Activated CD8-positive, alpha-beta memory T cell treated with anti-CD3 and anti-CD28 coated beads for 4 hours (primary cell): ENCODE results near the gene BAZ2A.

Source experiments
- DNase-seq, 2 donors: peaks; one replicate each; pipeline ENCODE4 v3.0.0-alpha.2; 2020; ENCODE audit warnings: low read depth in 2 of 2

Gene BAZ2A

GRCh38 chr12:56635806-56636674, 5.9 kb upstream of the BAZ2A start:
- peak; percentile 58 to 63 for DNase-seq

- DNase-seq = peak in 1 of 2 donors; percentile 34
Measured at GRCh38 chr12:56634837-56635791, 5.0 kb upstream of the BAZ2A start.

GRCh38 chr12:56634242-56634836, 4.2 kb upstream of the BAZ2A start:
- no peak for DNase-seq

GRCh38 chr12:56633468-56634241, 3.5 kb upstream of the BAZ2A start:
- no peak for DNase-seq

- no peak for DNase-seq
Measured at GRCh38 chr12:56632701-56633467, 2.8 kb upstream of the BAZ2A start.

- peak in 1 of 2 donors; percentile 56 for DNase-seq
Measured at GRCh38 chr12:56631790-56632700, 1.9 kb upstream of the BAZ2A start.

- DNase-seq = peak in 1 of 2 donors; percentile 30
Measured at GRCh38 chr12:56629459-56630179, 507 bp downstream of the BAZ2A start.

GRCh38 chr12:56628671-56629458, 1.3 kb downstream of the BAZ2A start:
- no peak for DNase-seq

- no peak for DNase-seq
Measured at GRCh38 chr12:56626701-56627100, 3.4 kb downstream of the BAZ2A start.

- no peak for DNase-seq
Measured at GRCh38 chr12:56622535-56622934, 7.6 kb downstream of the BAZ2A start.

- DNase-seq = no peak
Measured at GRCh38 chr12:56616925-56617324, 13.2 kb downstream of the BAZ2A start.

GRCh38 chr12:56616244-56616643, 13.9 kb downstream of the BAZ2A start:
- DNase-seq = no peak

GRCh38 chr12:56614627-56615026, 15.5 kb downstream of the BAZ2A start:
- DNase-seq = no peak

- DNase-seq = no peak
Measured at GRCh38 chr12:56604355-56604754, 25.8 kb downstream of the BAZ2A start.

- DNase-seq = no peak
Measured at GRCh38 chr12:56602239-56602638, 27.9 kb downstream of the BAZ2A start.

- DNase-seq = no peak
Measured at GRCh38 chr12:56601503-56601902, 28.6 kb downstream of the BAZ2A start.

GRCh38 chr12:56600753-56601152, 29.4 kb downstream of the BAZ2A start:
- no peak for DNase-seq

GRCh38 chr12:56599797-56600196, 30.3 kb downstream of the BAZ2A start:
- DNase-seq = no peak
